ENCODE results near the gene STAG1.
"Not testable (repeated sequence)": the region's sequence is repeated elsewhere in the genome, so short reads cannot be mapped to it uniquely, and the experiment has no call there.

Gene STAG1

GRCh38 chr3:136434429-136434828 is 317.7 kb downstream of the STAG1 start:
- H3K27me3 Mint-ChIP-seq: no peaks in the 10 kb centered on the region
- H3K4me3 Mint-ChIP-seq: no peak overlapping the region
- no peak overlapping the region for H3K27ac Mint-ChIP-seq
- H3K9me3 Mint-ChIP-seq: no peaks in the 10 kb centered on the region
- H3K4me1 Mint-ChIP-seq: no peaks in the 10 kb centered on the region
- no peak for DNase-seq
- ATAC-seq: no peak

- no peak for DNase-seq
- ATAC-seq: no peak
- H3K27ac Mint-ChIP-seq: no peak overlapping the region
- H3K4me3 Mint-ChIP-seq: no peak overlapping the region
- no peaks in the 10 kb centered on the region for H3K27me3 Mint-ChIP-seq
- H3K9me3 Mint-ChIP-seq: no peaks in the 10 kb centered on the region
- no peaks in the 10 kb centered on the region for H3K4me1 Mint-ChIP-seq
Measured at GRCh38 chr3:136432685-136433084, 319.5 kb downstream of the STAG1 start.

GRCh38 chr3:136428167-136428566 is 324.0 kb downstream of the STAG1 start:
- H3K27ac Mint-ChIP-seq: no peak overlapping the region
- H3K4me1 Mint-ChIP-seq: no peaks in the 10 kb centered on the region
- no peak overlapping the region for H3K4me3 Mint-ChIP-seq
- H3K9me3 Mint-ChIP-seq: no peaks in the 10 kb centered on the region
- DNase-seq: no peak
- no peak for ATAC-seq
- H3K27me3 Mint-ChIP-seq: no peaks in the 10 kb centered on the region

GRCh38 chr3:136427236-136427635 is 324.9 kb downstream of the STAG1 start:
- Mint-ChIP-seq H3K27me3 (no peaks in the 10 kb centered on the region), H3K27ac (no peak overlapping the region), H3K9me3 (no peaks in the 10 kb centered on the region), H3K4me3 (no peak overlapping the region), H3K4me1 (no peaks in the 10 kb centered on the region)
- DNase-seq: no peak
- no peak for ATAC-seq

- Mint-ChIP-seq H3K9me3 (no peaks in the 10 kb centered on the region), H3K27me3 (no peaks in the 10 kb centered on the region), H3K4me1 (no peaks in the 10 kb centered on the region), H3K27ac (peak overlapping the region in 1 of 2 donors; percentile 4), H3K4me3 (no peak overlapping the region)
- DNase-seq: no peak
- no peak for ATAC-seq
Measured at GRCh38 chr3:136414476-136414875, 337.7 kb downstream of the STAG1 start.

GRCh38 chr3:136412307-136412706 is 339.9 kb downstream of the STAG1 start:
- no peak for DNase-seq
- no peak overlapping the region for H3K27ac Mint-ChIP-seq
- no peak overlapping the region for H3K4me3 Mint-ChIP-seq
- H3K4me1 Mint-ChIP-seq: no peaks in the 10 kb centered on the region
- no peaks in the 10 kb centered on the region for H3K9me3 Mint-ChIP-seq
- no peak for ATAC-seq
- H3K27me3 Mint-ChIP-seq: no peaks in the 10 kb centered on the region

GRCh38 chr3:136409549-136409948 is 342.6 kb downstream of the STAG1 start:
- no peaks in the 10 kb centered on the region for H3K9me3 Mint-ChIP-seq
- DNase-seq (no peak), ATAC-seq (no peak)
- no peaks in the 10 kb centered on the region for H3K27me3 Mint-ChIP-seq
- H3K4me1 Mint-ChIP-seq: no peaks in the 10 kb centered on the region
- no peak overlapping the region for H3K4me3 Mint-ChIP-seq
- no peak overlapping the region for H3K27ac Mint-ChIP-seq

GRCh38 chr3:136404056-136404455 is 348.1 kb downstream of the STAG1 start:
- ATAC-seq (no peak), DNase-seq (no peak)
- Mint-ChIP-seq H3K27ac (no peak overlapping the region), H3K9me3 (no peaks in the 10 kb centered on the region), H3K27me3 (no peaks in the 10 kb centered on the region), H3K4me1 (no peaks in the 10 kb centered on the region), H3K4me3 (no peak overlapping the region)

GRCh38 chr3:136396916-136397315 is 355.3 kb downstream of the STAG1 start:
- no peak for ATAC-seq
- Mint-ChIP-seq H3K4me1 (no peaks in the 10 kb centered on the region), H3K4me3 (no peak overlapping the region), H3K27me3 (no peaks in the 10 kb centered on the region), H3K9me3 (no peaks in the 10 kb centered on the region), H3K27ac (no peak overlapping the region)
- no peak for DNase-seq

- H3K4me1 Mint-ChIP-seq: peaks cover 2% of the 10 kb centered on the region
- H3K27me3 Mint-ChIP-seq: no peaks in the 10 kb centered on the region
- H3K4me3 Mint-ChIP-seq: no peak overlapping the region
- H3K27ac Mint-ChIP-seq: no peak overlapping the region
- ATAC-seq (no peak), DNase-seq (no peak)
- H3K9me3 Mint-ChIP-seq: no peaks in the 10 kb centered on the region
Measured at GRCh38 chr3:136390574-136390973, 361.6 kb downstream of the STAG1 start.

- ATAC-seq (no peak), DNase-seq (no peak)
- H3K4me3 Mint-ChIP-seq: no peak overlapping the region
- H3K27ac Mint-ChIP-seq: no peak overlapping the region
- no peaks in the 10 kb centered on the region for H3K27me3 Mint-ChIP-seq
- H3K4me1 Mint-ChIP-seq: peaks cover 9% of the 10 kb centered on the region
- no peaks in the 10 kb centered on the region for H3K9me3 Mint-ChIP-seq
Measured at GRCh38 chr3:136387031-136387430, 365.1 kb downstream of the STAG1 start.

- peak; percentile 58 for ATAC-seq
- Mint-ChIP-seq H3K4me1 (peaks cover 9% of the 10 kb centered on the region), H3K9me3 (no peaks in the 10 kb centered on the region), H3K27ac (no peak overlapping the region), H3K4me3 (no peak overlapping the region), H3K27me3 (no peaks in the 10 kb centered on the region)
- no peak for DNase-seq
Measured at GRCh38 chr3:136385457-136385856, 366.7 kb downstream of the STAG1 start.

GRCh38 chr3:136381051-136381450 is 371.1 kb downstream of the STAG1 start:
- DNase-seq (no peak), ATAC-seq (no peak)
- no peaks in the 10 kb centered on the region for H3K27me3 Mint-ChIP-seq
- H3K27ac Mint-ChIP-seq: no peak overlapping the region
- no peaks in the 10 kb centered on the region for H3K9me3 Mint-ChIP-seq
- peaks cover 9% of the 10 kb centered on the region for H3K4me1 Mint-ChIP-seq
- H3K4me3 Mint-ChIP-seq: no peak overlapping the region

- H3K27ac Mint-ChIP-seq: peak overlapping the region in 1 of 2 donors; percentile 67
- peaks cover 7% of the 10 kb centered on the region for H3K4me1 Mint-ChIP-seq
- DNase-seq (no peak), ATAC-seq (no peak)
- H3K9me3 Mint-ChIP-seq: no peaks in the 10 kb centered on the region
- no peaks in the 10 kb centered on the region for H3K27me3 Mint-ChIP-seq
- H3K4me3 Mint-ChIP-seq: no peak overlapping the region
Measured at GRCh38 chr3:136380530-136380929, 371.6 kb downstream of the STAG1 start.

GRCh38 chr3:136378011-136378410 is 374.2 kb downstream of the STAG1 start:
- DNase-seq (no peak), ATAC-seq (no peak)
- no peaks in the 10 kb centered on the region for H3K27me3 Mint-ChIP-seq
- no peak overlapping the region for H3K4me3 Mint-ChIP-seq
- no peak overlapping the region for H3K27ac Mint-ChIP-seq
- H3K4me1 Mint-ChIP-seq: no peaks in the 10 kb centered on the region
- H3K9me3 Mint-ChIP-seq: peaks cover 0 to 6% of the 10 kb centered on the region in 2 donors

- ATAC-seq (no peak), DNase-seq (no peak)
- Mint-ChIP-seq H3K9me3 (peaks cover 0 to 8% of the 10 kb centered on the region in 2 donors), H3K4me3 (no peak overlapping the region), H3K27ac (no peak overlapping the region), H3K4me1 (no peaks in the 10 kb centered on the region), H3K27me3 (no peaks in the 10 kb centered on the region)
Measured at GRCh38 chr3:136377508-136377907, 374.7 kb downstream of the STAG1 start.

- DNase-seq, ATAC-seq, H3K27me3 Mint-ChIP-seq, H3K27ac Mint-ChIP-seq, H3K4me3 Mint-ChIP-seq, H3K4me1 Mint-ChIP-seq: not testable (repeated sequence)
- peaks cover 0 to 13% of the 10 kb centered on the region in 2 donors for H3K9me3 Mint-ChIP-seq
Measured at GRCh38 chr3:136375800-136376199, 376.4 kb downstream of the STAG1 start.
